Stimulated activated CD8-positive, alpha-beta memory T cell treated with anti-CD3 and anti-CD28 coated beads, Interleukin-4, amount 100 ng/mL, for 48 hours (primary cell): ENCODE data around the gene FAM83F.
"Not testable (repeated sequence)": the region's sequence is repeated elsewhere in the genome, so short reads cannot be mapped to it uniquely, and the experiment has no call there.

Source experiments
- DNase-seq: peaks from one replicate; pipeline ENCODE4 v3.0.0-alpha.2; 2020

Gene FAM83F

GRCh38 chr22:39966470-39966869, 28.3 kb upstream of the FAM83F start:
- DNase-seq: no peak

DNA sequence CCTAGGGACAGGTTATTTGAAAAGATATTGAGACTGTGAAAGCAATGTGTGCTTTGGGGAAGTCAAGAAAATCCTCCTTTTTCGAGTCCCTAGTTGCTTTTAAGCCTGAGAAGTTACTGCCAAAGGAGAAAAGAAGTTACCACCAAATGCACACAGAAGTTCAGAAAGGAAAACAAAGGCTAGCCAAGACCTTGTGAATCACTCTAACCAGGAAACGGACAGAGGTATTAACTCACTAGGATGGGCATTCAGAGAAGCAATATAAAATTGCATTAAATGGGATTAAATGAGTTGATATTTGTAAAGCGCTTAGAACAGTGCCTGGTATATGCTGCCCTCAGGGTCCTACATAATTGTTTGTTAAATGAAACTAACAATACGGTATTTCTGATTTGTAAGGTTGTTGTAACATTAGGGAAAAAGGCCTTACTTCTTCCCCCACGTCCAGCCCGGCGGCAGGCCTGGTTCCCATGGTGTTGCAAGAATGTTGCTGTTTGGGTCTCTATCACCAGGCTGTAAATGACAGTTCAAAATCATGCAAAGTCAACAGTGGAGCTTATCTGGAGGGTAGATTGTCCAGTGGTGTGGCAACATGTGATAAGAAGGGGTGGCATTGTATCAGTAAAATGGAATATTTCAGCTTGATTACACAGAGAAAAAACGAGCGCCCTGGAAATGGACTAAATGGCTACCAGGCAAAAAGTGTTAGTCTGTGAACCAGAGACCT, 27.5 kb upstream of the FAM83F start:
- no peak for DNase-seq

DNA sequence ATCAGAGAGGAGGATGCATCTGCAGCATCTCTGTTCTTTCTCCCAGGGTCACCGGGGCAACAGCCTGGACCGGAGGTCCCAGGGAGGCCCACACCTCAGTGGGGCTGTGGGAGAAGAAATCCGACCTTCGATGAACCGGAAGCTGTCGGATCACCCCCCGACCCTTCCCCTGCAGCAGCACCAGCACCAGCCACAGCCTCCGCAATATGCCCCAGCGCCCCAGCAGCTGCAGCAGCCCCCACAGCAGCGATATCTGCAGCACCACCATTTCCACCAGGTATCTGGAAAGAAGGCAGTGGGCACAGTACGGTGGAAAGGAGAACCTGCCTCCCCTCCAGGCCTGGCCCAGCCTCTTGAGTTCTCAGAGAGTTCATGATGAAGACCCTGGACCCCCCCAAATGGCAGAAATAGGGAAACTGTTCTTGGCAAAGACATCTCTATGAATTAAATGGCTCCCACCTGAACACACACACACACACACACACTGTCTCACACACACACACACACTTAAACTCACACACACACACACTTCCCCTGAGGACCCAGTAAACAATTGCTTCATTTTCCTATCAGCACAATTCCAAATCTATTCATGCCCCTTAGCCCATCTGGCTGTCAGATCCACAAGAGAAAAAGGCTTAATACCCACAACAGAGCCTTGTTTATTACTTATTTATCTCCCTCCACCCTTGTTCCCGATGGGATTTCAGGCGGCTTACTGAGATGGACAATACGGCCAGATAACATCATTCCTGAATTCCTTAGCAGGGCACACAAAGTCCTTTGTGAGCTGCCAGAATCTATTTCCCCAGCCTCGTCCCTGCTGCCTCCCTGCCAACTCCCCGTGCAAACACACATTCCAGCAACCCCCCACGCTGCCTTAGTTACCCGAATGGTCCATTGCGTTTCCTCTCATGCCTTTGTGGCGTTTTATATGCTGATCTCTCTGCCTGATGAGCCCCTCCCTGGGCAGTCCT, 26.5 kb upstream of the FAM83F start:
- DNase-seq: no peak

DNA sequence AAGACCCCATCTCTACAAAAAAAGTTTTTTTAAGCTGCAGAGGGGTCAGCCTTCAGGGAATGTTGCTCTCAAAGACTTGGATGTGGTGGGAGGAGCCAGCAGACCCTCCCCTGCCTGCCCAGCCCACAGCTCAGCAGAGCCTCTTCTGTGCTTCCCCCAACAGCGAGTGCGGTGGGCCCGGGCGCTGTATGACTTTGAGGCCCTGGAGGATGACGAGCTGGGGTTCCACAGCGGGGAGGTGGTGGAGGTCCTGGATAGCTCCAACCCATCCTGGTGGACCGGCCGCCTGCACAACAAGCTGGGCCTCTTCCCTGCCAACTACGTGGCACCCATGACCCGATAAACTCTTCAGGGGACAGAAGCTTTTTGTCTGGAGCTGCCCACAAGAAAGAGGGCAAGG, 24.0 kb upstream of the FAM83F start:
- no peak for DNase-seq

- DNase-seq: no peak
Observed at GRCh38 chr22:39972641-39973040, 22.1 kb upstream of the FAM83F start.

DNA sequence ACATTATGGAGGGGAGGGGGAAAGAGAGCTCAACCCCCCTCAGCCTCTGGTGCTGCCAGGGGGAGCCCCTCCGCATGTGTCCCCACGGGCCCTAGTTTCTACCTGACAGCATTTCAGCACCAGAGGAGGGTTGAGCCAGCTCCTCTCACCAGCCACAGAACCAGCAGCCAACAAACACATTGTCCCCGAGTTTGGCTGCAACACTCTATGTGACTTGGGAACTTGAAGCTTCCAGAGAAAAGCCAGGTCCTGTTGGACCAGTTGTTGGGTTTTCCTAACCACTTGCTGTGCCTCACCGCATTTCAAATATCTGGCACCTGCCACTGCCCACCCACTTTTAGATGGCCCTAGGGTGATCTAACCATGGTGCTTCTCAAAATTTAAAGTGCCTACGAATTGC, 21.1 kb upstream of the FAM83F start:
- DNase-seq: no peak

DNA sequence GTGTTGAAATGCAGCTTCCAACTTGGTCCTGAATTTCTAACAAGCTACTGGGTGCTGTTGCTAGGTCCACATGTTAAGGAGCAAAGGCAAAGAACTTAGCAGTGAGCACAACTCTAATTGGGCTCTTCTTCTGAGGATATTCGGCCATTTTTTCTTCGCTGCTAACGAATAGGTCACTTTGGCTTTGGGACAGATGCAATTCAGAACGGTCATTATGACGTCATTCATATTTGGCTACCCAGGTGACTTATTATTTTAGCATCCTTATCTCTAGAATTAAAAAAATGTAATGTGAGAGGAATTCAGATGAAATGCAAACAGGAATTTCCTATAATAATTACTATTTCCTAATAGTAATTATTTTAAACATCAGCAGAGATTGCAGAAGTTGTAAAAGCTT, 20.7 kb upstream of the FAM83F start:
- DNase-seq: no peak

DNA sequence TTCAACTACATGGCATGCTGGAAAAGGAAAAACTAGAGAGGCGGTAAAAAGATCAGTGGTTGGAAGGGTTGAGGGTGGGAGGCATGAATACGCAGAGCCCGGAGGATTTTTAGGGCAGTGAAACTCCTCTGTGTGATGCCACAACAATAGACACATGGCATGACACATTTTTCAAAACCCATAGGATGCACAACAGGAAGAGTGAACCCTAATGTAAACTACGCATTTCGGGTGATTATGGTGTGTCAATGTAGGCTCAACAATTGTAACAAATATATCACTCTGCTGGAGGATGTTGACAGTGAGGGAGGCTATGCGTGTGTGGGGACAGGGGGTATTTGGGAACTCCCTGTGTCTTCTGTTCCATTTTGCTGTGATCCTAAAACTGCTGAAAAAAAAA, 15.7 kb upstream of the FAM83F start:
- no peak for DNase-seq

- no peak for DNase-seq
Observed at GRCh38 chr22:39979458-39979857, 15.3 kb upstream of the FAM83F start.

- no peak for DNase-seq
Observed at GRCh38 chr22:39980596-39980995, 14.2 kb upstream of the FAM83F start.

DNA sequence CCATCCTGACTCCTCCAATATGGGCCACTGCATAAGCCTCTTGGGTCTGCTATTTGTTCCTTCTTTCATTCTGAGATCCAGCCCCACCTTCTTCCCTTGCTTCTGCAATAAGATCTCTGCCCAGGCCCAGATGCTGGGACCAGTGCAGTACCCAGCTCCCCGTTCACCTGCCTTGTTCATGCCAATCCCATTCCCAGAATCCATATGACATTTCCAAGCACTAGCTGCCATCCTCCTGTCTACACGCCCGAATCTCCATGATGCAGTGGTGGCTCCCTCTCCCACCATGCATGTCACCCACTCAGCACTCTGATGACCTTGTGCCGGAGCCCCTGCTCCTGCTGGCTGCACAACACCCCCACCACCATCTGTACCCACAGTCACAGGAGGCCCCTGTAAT, 11.4 kb upstream of the FAM83F start:
- DNase-seq: no peak

GRCh38 chr22:39984006-39984405, 10.7 kb upstream of the FAM83F start:
- no peak for DNase-seq

- DNase-seq: no peak
Observed at GRCh38 chr22:39984746-39985145, 10.0 kb upstream of the FAM83F start.

DNA sequence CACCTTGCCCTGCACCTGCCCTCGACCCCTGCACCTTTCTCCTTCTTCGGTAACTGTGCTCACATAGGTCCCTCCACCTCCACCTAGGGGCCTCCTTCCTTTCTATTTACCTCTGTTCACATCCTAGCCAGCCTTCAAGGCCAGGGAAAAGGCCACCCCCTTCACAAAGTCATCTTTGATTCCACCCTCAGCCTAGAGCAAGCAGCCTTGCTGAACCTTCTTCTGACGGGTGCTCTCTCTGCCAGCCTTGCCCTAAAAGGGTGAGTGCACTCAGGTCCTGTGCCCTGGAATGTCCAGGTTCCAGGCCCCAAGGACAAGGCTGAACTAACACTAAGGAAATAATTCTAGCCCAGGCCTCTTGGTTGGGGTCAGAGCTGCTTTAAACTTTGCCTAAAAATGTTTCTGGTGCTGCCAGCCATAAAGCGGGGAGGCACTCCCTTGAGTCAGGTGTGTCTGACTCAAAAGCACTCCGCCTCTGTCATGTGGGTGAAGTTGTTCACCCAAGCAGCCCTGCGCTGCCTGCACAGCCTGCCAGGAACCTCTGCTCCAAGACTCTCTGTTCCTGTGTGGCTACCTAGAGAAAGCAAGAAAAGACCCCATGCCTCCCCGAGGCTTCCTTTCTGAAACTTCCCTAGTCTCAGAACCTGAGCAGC, 9.2 kb upstream of the FAM83F start:
- DNase-seq: peak; percentile 46

GRCh38 chr22:39988386-39989114, 6.2 kb upstream of the FAM83F start:
- DNase-seq: no peak

- DNase-seq: no peak
Observed at GRCh38 chr22:39989633-39990032, 5.1 kb upstream of the FAM83F start.

- no peak for DNase-seq
Observed at GRCh38 chr22:39990686-39991085, 4.1 kb upstream of the FAM83F start.

- DNase-seq: no peak
Observed at GRCh38 chr22:39991159-39991860, 3.4 kb upstream of the FAM83F start.

GRCh38 chr22:39992088-39992826, 2.5 kb upstream of the FAM83F start:
- DNase-seq: no peak

DNA sequence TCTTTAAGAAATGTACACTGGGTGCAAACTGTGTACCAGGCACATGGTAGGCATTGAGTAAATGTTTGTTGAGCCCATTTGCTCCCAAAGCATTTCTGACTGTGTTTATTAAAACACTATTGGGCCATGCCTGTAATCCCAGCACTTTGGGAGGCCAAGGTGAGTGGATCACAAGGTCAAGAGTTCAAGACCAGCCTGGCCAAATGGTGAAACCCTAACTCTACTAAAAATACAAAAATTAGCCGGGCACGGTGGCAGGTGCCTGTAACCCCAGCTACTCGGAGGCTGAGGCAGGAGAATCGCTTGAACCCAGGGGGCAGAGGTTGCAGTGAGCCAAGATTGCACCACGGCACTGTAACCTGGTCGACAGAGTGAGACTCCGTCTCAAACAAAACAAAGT, 1.9 kb upstream of the FAM83F start:
- DNase-seq: not testable (repeated sequence)

- DNase-seq: peak; percentile 45
Observed at GRCh38 chr22:39994041-39994565, 651 bp upstream of the FAM83F start.
